Measurements from ENCODE around the gene PITPNC1. TPM values are rescaled to one million over a fixed set of nuclear protein-coding genes. Genes with fewer than 3 reads are reported as not detected.

Gene PITPNC1
- total and polyA plus RNA-seq, 2 of the 13 experiments (the other 11 are each of a cell fraction or from before 2014, with no cell fraction given) = 4.1 to 5.7 TPM

DNA sequence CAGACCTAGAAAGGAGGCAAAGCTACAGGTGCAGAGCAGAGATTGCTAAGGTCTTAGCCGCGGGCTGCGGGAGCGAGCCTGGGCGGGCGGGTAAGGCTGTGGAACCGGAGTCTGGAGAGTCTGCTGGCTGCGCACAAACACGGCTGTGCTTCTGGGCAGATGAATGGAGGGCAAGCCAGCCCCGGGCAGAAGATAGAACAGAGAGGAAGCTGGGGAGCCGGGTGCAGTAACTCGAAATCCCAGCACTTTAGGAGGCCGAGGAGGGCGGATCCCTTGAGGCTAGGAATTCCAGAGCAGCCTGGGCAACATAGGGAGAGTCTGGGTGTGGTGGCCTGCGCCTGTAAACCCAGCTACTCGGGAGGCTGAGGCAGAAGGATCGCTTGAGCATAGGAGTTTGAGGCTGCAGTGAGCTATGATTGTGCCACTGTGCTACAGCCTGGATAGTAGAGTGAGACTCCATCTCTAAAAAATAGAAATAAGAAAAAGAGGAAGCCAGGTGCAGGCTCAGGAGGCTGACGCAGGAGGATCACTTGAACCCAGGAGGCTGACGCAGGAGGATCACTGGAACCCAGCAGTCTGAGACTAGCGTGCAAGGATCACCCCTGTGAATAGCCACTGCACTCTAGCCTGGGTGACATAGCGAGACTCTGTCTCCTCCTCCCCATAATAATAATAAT is 56.3 kb downstream of the PITPNC1 start (continued):
- TF ChIP-seq CREB1 (IDR thresholded peaks at IDR 0.05) (no peak), CREB1 (CRISPR knock-in tag; IDR thresholded peaks at IDR 0.05) (no peak), DNMT1 (CRISPR knock-in tag; IDR thresholded peaks at IDR 0.05) (no peak), ZFYVE20 (CRISPR knock-in tag; IDR thresholded peaks at IDR 0.05; ENCODE audit: borderline replicate concordance, low read depth) (no peak), RAD51 (IDR thresholded peaks at IDR 0.05; ENCODE audit: borderline replicate concordance) (no peak)
- TF ChIP-seq, protein P1, sequence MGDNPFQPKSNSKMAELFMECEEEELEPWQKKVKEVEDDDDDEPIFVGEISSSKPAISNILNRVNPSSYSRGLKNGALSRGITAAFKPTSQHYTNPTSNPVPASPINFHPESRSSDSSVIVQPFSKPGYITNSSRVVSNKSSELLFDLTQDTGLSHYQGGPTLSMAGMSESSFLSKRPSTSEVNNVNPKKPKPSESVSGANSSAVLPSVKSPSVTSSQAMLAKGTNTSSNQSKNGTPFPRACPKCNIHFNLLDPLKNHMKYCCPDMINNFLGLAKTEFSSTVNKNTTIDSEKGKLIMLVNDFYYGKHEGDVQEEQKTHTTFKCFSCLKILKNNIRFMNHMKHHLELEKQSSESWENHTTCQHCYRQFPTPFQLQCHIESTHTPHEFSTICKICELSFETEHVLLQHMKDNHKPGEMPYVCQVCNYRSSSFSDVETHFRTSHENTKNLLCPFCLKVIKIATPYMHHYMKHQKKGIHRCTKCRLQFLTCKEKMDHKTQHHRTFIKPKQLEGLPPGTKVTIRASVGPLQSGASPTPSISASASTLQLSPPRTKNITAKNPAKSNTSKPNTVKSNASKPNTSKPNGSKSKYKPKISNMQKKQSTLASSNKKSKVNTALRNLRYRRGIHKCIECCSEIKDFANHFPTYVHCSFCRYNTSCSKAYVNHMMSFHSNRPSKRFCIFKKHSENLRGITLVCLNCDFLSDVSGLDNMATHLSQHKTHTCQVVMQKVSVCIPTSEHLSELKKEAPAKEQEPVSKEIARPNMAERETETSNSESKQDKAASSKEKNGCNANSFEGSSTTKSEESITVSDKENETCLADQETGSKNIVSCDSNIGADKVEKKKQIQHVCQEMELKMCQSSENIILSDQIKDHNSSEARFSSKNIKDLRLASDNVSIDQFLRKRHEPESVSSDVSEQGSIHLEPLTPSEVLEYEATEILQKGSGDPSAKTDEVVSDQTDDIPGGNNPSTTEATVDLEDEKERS (CRISPR knock-in tag; IDR thresholded peaks at IDR 0.05) = no peak
- TF ChIP-seq, protein P2, sequence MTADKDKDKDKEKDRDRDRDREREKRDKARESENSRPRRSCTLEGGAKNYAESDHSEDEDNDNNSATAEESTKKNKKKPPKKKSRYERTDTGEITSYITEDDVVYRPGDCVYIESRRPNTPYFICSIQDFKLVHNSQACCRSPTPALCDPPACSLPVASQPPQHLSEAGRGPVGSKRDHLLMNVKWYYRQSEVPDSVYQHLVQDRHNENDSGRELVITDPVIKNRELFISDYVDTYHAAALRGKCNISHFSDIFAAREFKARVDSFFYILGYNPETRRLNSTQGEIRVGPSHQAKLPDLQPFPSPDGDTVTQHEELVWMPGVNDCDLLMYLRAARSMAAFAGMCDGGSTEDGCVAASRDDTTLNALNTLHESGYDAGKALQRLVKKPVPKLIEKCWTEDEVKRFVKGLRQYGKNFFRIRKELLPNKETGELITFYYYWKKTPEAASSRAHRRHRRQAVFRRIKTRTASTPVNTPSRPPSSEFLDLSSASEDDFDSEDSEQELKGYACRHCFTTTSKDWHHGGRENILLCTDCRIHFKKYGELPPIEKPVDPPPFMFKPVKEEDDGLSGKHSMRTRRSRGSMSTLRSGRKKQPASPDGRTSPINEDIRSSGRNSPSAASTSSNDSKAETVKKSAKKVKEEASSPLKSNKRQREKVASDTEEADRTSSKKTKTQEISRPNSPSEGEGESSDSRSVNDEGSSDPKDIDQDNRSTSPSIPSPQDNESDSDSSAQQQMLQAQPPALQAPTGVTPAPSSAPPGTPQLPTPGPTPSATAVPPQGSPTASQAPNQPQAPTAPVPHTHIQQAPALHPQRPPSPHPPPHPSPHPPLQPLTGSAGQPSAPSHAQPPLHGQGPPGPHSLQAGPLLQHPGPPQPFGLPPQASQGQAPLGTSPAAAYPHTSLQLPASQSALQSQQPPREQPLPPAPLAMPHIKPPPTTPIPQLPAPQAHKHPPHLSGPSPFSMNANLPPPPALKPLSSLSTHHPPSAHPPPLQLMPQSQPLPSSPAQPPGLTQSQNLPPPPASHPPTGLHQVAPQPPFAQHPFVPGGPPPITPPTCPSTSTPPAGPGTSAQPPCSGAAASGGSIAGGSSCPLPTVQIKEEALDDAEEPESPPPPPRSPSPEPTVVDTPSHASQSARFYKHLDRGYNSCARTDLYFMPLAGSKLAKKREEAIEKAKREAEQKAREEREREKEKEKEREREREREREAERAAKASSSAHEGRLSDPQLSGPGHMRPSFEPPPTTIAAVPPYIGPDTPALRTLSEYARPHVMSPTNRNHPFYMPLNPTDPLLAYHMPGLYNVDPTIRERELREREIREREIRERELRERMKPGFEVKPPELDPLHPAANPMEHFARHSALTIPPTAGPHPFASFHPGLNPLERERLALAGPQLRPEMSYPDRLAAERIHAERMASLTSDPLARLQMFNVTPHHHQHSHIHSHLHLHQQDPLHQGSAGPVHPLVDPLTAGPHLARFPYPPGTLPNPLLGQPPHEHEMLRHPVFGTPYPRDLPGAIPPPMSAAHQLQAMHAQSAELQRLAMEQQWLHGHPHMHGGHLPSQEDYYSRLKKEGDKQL (CRISPR knock-in tag; IDR thresholded peaks at IDR 0.05; ENCODE audit: low read depth) = no peak
